HG03378 (cell line): ENCODE measurements around the gene OR2F1.
"Not testable (repeated sequence)": the region's sequence is repeated elsewhere in the genome, so short reads cannot be mapped to it uniquely, and the experiment has no call there.

ENCODE experiments used
- ATAC-seq: cut with Tn5 transposase; IDR thresholded peaks from one replicate; pipeline ENCODE4 v1.9.1; 2021; ENCODE audit warnings: mild to moderate bottlenecking, moderate library complexity; ENCODE audit not compliant: unreplicated experiment

OR2F1 gene

GRCh38 chr7:144006029-144006691 lies 51.5 kb downstream of the OR2F1 start:
- ATAC-seq, result no peak

GRCh38 chr7:144006692-144007042 lies 52.0 kb downstream of the OR2F1 start:
- no peak for ATAC-seq

GRCh38 chr7:144009361-144009760 lies 54.7 kb downstream of the OR2F1 start:
- no peak for ATAC-seq

GRCh38 chr7:144010061-144010460 lies 55.4 kb downstream of the OR2F1 start:
- ATAC-seq, result not testable (repeated sequence)

- ATAC-seq, result not testable (repeated sequence)
Observed at GRCh38 chr7:144010821-144011220, 56.2 kb downstream of the OR2F1 start.

GRCh38 chr7:144011458-144012230 lies 57.0 kb downstream of the OR2F1 start:
- no peak for ATAC-seq
